Measurements from ENCODE around the gene DDX43. TPM values are rescaled to one million over a fixed set of nuclear protein-coding genes. Genes with fewer than 3 reads are reported as not detected.

Gene DDX43
- total RNA-seq, 1 experiment from 2014 or later, result 0.68 TPM

DNA sequence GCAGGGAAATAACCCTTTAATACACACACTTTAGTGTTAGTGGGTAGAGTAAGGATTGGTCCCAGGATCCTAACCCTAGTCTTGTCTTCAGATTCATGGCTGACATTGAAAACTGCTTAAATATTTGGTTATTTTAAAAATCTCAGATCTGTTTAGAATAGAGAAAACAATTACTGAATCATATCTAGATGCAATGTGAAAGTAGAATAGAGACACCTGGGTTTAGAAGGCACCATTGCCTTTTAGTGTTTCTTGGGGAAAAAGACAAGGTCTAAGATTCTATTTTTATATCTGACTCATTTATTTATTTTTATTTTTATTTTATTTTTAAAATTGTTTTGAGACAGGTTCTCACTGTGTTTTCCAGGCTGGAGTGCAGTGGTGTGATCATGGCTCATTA lies 6.0 kb downstream of the DDX43 start:
- peaks cover 9% of the 10 kb centered on the region for H3K4me1 Mint-ChIP-seq
- no peak overlapping the region for H3K4me3 Mint-ChIP-seq
- ChIA-PET POLR2A (interaction anchor here (0.6 kb wide), 1 partner anchor 8 kb away, joined by 11 read pairs; no protein-coding TSS in a partner anchor), CTCF (interaction anchor here (2.9 kb wide), 1 partner anchor 12 kb away, joined by 14 read pairs; no protein-coding TSS in a partner anchor)
- ATAC-seq (no peak), DNase-seq (ENCODE audit: low spot score) (no peak)
- no peak overlapping the region for H3K27ac Mint-ChIP-seq
- peaks cover 6% of the 10 kb centered on the region for H3K9me3 Mint-ChIP-seq
- peaks cover 5% of the 10 kb centered on the region; the same call in 1 of the 2 replicates for H3K36me3 Mint-ChIP-seq
- no peaks in the 10 kb centered on the region for H3K27me3 Mint-ChIP-seq (ENCODE audit: low read depth)
- TF ChIP-seq FOXJ3 (CRISPR knock-in tag; IDR thresholded peaks at IDR 0.05; ENCODE audit: borderline replicate concordance) (no peak), NR3C1 (CRISPR knock-in tag; conservative IDR thresholded peaks at IDR 0.05; ENCODE audit: low read depth) (no peak), NFYB (CRISPR knock-in tag; conservative IDR thresholded peaks at IDR 0.05; ENCODE audit: low read depth) (no peak), GABPB1 (CRISPR knock-in tag; IDR thresholded peaks at IDR 0.05) (no peak), ZNF219 (CRISPR knock-in tag; IDR thresholded peaks at IDR 0.05; ENCODE audit: borderline replicate concordance) (no peak), USF1 (CRISPR knock-in tag; IDR thresholded peaks at IDR 0.05) (no peak), CREB1 (CRISPR knock-in tag; IDR thresholded peaks at IDR 0.05) (no peak), ZNF317 (CRISPR knock-in tag; IDR thresholded peaks at IDR 0.05; ENCODE audit: borderline replicate concordance, low read depth) (no peak), ETV6 (CRISPR knock-in tag; IDR thresholded peaks at IDR 0.05) (no peak), FOXK1 (CRISPR knock-in tag; IDR thresholded peaks at IDR 0.05) (no peak), TP53 (CRISPR knock-in tag; IDR thresholded peaks at IDR 0.05) (no peak), SMAD4 (CRISPR knock-in tag; IDR thresholded peaks at IDR 0.05) (no peak), ERG (CRISPR knock-in tag; IDR thresholded peaks at IDR 0.05) (no peak), HMGXB4 (CRISPR knock-in tag; IDR thresholded peaks at IDR 0.05) (no peak), JAZF1 (CRISPR knock-in tag; IDR thresholded peaks at IDR 0.05) (no peak), AFF4 (CRISPR knock-in tag; IDR thresholded peaks at IDR 0.05; ENCODE audit: borderline replicate concordance) (no peak), MYBL2 (CRISPR knock-in tag; IDR thresholded peaks at IDR 0.05) (no peak)

DNA sequence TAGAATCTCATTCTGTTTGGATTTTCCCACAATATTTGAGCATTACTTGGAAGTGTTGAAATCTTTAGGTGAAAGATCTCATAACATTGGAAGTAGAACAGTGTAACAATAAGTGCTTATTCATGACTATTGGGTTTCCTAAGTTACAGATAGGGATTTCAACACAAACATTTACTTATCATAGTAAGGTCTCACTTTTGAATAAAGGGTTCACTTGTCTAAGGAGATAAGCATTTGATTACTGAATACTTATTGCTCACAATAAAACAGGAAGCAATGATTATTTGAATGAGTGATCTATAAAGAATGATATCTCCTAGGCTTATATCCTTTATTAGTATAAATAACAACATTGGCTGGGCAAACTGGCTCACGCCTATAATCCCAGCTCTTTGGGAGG lies 14.8 kb downstream of the DDX43 start:
- Mint-ChIP-seq H3K9me3 (no peaks in the 10 kb centered on the region), H3K4me1 (no peaks in the 10 kb centered on the region), H3K27me3 (ENCODE audit: low read depth) (no peaks in the 10 kb centered on the region), H3K27ac (no peak overlapping the region), H3K36me3 (no peaks in the 10 kb centered on the region), H3K4me3 (no peak overlapping the region)
- ChIA-PET CTCF (no interaction called here), POLR2A (no interaction called here)
- no peak for TF ChIP-seq ZNF423 (CRISPR knock-in tag; IDR thresholded peaks at IDR 0.05)
- TF ChIP-seq, protein P1, sequence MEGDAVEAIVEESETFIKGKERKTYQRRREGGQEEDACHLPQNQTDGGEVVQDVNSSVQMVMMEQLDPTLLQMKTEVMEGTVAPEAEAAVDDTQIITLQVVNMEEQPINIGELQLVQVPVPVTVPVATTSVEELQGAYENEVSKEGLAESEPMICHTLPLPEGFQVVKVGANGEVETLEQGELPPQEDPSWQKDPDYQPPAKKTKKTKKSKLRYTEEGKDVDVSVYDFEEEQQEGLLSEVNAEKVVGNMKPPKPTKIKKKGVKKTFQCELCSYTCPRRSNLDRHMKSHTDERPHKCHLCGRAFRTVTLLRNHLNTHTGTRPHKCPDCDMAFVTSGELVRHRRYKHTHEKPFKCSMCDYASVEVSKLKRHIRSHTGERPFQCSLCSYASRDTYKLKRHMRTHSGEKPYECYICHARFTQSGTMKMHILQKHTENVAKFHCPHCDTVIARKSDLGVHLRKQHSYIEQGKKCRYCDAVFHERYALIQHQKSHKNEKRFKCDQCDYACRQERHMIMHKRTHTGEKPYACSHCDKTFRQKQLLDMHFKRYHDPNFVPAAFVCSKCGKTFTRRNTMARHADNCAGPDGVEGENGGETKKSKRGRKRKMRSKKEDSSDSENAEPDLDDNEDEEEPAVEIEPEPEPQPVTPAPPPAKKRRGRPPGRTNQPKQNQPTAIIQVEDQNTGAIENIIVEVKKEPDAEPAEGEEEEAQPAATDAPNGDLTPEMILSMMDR (IDR thresholded peaks at IDR 0.05), result no peak
- ATAC-seq (no peak), DNase-seq (ENCODE audit: low spot score) (no peak)

Measured in WTC11 (cell line).